Amniotic epithelial cell (primary cell): ENCODE results near the gene RASL12.
"Not testable (repeated sequence)": the region's sequence is repeated elsewhere in the genome, so short reads cannot be mapped to it uniquely, and the experiment has no call there.

ENCODE experiments used
- DNase-seq: peaks from one replicate; pipeline ENCODE4 v3.0.0-alpha.2; 2010; ENCODE audit warnings: low read depth

RASL12 gene

DNA sequence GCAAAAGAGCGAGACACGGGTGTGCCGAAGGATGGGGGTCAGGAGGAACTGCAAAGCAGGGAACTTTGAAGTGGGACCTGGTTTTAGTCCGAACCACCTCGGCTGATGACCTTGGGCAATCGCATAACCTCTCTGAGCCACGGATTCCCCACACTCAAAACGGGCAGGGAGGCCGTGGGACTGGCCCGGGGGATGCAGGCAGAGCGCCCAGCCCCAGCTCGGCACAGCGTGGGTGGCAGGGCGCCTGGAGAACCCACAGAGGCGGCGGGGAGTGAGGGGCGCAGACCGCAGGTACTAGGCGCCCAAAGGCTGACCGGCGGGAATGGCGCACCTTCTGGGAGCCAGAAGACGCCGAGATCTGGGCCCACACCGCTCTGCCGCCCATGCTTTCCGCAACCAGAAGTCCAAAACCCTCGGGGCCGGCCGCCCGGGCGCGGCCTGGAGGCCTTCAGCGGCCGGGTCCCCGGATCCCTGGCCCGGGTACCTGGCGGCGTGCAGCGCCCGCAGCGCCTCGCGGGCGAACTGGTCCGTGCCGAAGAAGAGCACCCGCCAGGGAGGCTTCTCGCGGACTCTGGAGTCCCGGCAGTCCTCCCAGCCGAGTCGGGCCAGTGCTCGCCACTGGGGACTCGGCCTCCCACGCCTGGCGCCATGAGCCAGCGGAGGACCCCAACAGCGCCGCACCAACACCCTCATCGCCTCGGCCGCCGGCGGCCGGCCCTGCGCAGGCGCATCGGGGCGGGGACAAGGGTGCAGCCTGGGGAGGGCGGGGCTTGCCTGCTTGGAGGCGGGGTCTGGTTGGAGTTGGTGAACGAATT, 38.7 kb downstream of the RASL12 start, which contains the start of gene MTFMT:
MTFMT (minus strand) TSS at position 719 of the 815 bp plus-strand sequence; CDS start at position 693, 26 bp downstream.
- peak; percentile 60 for DNase-seq

DNA sequence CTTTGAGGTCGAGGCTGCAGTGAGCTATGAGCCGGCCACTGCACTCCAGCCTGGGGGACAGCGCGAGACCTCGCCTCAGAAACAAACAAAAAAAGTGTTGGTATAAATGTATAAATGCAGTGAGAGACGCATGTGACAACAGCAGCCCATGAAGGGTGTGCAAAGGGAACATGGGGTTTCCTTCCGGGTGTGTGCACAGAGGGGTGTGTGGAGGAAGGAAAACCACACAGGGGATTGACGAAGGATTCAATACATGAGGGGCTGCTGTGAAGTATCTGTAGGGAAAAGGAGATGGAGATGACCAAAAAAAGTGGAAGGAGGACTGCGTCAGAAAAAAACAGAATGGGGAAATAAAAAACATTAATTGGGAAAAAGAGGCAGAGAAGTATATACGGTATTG, 39.5 kb downstream of the RASL12 start:
- no peak for DNase-seq

DNA sequence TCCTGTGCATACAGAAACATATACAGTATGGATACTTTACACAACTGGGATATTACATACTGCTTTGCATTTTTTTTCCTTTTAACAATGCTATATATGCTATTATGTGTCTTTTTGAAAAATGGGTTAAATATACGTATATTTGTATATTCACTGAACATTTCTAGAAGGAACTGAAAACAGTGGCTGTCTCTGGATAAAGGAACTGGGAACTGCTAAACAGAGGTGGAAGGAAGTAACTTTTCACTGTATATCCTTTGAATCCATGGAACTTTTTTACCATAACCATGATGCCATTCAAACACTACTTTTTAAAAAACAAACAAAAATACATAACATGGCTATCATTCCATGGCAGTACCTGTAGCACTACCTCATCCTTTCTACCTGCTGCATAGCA, 40.2 kb downstream of the RASL12 start:
- no peak for DNase-seq

DNA sequence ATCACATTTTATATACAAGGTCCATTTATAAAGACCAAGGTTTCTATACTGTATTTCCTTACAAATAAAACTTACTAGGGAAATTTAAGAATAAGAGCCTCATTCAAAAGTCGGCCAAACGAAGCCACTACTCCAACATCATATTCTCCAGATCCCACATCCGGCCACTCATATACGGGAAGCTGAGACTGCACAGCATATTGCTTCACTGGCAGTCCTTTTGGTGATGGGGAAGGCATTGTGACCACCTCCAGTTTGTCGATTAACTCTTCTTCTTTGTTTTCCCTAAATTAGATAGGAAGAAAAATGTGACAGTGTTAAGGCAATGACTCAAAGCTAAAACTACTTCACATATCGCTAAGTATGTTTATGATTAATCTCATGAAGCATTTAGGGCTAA, 41.0 kb downstream of the RASL12 start:
- no peak for DNase-seq

DNA sequence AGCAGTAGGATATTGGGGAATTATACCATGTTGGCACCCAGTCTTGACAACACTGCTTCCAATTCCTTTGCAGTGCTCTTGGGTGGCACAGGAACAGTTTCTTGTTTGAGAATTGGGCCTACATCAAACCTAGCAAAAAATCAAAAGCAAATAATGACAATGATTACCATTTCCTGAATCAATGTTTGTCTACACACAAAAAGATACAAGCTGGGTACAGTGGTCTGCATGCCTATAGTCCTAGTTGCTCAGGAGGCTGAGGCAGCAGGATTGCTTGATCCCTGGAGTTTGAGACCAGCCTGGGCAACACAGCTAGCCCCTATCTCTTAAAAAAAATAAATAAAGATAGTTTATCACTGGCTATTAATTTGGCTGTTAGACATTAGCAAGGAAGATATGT, 46.3 kb downstream of the RASL12 start:
- DNase-seq, result no peak

DNA sequence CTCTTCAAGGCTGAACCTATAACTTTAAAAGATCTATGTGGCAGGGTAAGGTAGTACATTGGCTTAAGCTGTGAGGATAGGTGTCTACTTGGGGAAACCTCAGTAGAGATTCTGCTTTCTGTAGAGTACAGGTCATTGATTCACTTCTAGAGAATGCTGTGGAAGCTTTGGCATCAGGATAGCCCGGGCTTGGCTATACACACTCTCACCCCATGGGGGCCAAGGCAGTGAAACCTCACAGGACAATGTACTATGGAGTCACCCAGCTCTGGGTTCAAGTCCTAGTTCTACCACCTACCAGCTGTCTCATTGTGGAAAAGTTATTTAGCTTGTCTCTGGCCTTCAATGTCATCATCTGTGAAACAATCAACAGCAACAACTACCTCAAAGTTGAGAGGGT, 47.4 kb downstream of the RASL12 start:
- no peak for DNase-seq

DNA sequence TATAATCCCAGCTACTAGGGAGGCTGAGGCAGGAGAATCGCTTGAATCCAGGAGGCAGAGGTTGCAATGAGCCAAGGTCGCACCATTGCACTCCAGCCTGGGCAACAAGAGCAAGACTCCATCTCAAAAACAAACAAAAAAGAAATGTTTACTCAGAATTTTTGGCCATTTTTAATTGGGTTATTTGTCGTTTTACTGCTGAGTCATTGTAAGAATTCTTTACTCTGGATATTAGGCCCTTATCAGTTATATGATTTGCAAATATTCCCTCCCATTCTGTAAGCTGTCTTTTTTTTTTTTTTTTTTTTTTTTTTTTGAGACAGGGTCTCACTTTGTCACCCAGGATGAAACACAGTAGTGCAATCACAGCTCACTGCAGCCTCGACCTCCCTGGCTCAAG, 56.6 kb downstream of the RASL12 start:
- not testable (repeated sequence) for DNase-seq

DNA sequence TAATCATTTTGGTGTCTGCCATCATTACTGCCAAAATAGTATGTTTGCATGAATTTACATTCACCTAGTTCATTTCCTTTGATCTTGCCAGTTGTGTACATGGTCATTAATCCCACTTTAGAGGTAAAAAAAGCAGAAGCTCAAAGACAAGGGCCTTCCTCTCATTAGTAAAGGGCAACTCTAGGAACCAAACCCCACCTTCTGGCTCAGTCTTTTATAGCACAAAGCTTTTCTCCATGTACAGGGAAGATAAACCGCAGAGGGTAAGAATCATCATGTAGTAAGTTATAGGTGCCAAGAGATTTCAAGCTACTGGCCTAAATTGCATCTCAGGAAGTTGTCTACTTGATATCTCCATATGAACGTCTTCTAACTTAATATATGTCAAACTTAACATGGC, 58.8 kb downstream of the RASL12 start:
- peak; percentile 47 for DNase-seq

DNA sequence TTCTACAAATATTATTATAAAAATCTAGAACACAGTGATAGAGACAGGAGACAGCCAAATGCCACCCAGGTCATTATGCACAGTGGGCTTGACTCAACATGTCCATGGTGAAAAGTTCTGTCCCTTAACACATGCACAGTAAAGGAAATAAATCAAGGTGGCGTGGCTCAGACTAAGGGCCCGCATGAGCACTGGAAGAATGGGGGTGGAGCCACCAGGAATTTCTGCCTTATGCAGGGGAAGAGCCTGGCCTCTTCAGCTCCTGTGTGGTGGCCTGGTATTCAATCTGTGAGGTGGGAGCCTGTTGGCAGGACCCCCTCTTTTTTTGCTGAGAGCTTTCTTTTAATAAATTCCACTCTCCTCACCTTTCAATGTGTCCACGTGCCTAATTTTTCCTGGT, 60.9 kb downstream of the RASL12 start:
- no peak for DNase-seq

DNA sequence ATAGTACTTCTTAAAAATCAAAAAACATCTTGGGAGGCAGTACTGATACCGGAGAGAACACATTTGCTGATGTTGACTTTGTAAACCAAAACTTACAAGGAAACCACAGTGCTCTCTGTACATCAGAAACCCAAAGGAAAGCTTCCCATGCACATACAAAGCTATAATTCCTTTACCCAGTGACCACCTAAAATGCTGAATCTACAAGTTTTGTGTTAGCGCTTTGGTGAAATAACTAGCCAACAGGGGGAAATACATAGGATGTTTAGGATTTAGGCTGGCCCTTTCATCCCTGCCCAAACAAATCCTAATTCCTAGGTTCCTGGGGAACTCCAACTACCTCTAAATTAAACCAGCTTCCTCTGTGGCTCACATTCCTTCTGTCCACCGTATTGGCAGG, 62.8 kb downstream of the RASL12 start:
- no peak for DNase-seq
